Sigmoid colon (tissue), 7 donors: ENCODE data around the gene FAM110C. TPM values are rescaled to one million over a fixed set of nuclear protein-coding genes. Genes with fewer than 3 reads are reported as not detected.

ENCODE experiments used
- DNase-seq: peaks from one replicate; pipeline ENCODE4 v3.0.0-alpha.2; 2019
- H3K27ac ChIP-seq, 4 donors: fragments of 200-600 bp; sonication (generic); one replicate each; pipeline ENCODE4 v1.5.1; 2016 to 2019; ENCODE audit warnings: mild to moderate bottlenecking in 1 of 4
- H3K27me3 ChIP-seq, 3 donors: fragments of 200-600 bp; sonication (generic); one replicate each; pipeline ENCODE4 v1.5.1; 2019; ENCODE audit warnings: mild to moderate bottlenecking in 1 of 3
- H3K36me3 ChIP-seq, 4 donors: fragments of 200-600 bp; sonication (generic); one replicate each; pipeline ENCODE4 v1.5.1; 2016 to 2019
- H3K4me1 ChIP-seq, 4 donors: fragments of 200-600 bp; sonication (generic); one replicate each; pipeline ENCODE4 v1.5.1; 2017 to 2019
- H3K4me3 ChIP-seq, 4 donors: fragments of 200-600 bp; sonication (generic); one replicate each; pipeline ENCODE4 v1.5.1; 2017 to 2019; ENCODE audit warnings: mild to moderate bottlenecking in 2 of 4, moderate library complexity in 1 of 4
- H3K9me3 ChIP-seq, 4 donors: fragments of 200-600 bp in 3 of 4; sonication (generic) in 3 of 4; one replicate each; pipeline versions ENCODE4 v1.5.1 to v1.6.1; 2013 to 2019
- EP300 ChIP-seq, 4 donors: sonication (generic); formaldehyde crosslinking; IDR thresholded peaks; one replicate each; pipeline ENCODE4 v1.6.1; 2017; ENCODE audit warnings: antibody characterized with exemption in 4 of 4
- POLR2A ChIP-seq, 2 donors: fragments of 450-650 bp; IDR thresholded peaks; one replicate each; pipeline ENCODE4 v1.6.1; 2016; ENCODE audit warnings: antibody characterized with exemption in 2 of 2, mild to moderate bottlenecking in 2 of 2, moderate library complexity in 2 of 2
- POLR2AphosphoS5 ChIP-seq, 4 donors: sonication (generic); formaldehyde crosslinking; IDR thresholded peaks; one replicate each; pipeline ENCODE4 v1.6.1; 2017; ENCODE audit warnings: antibody characterized with exemption in 4 of 4
- WGBS, 2 donors: extraction: QIAGEN DNeasy Blood & Tissue Kit; methylation state at CpG; one replicate each; pipeline ENCODE4 v1.1.7; 2013; 5-methylcytosine and 5-hydroxymethylcytosine counted together
- intact Hi-C: fragments of 100-400 bp; cut with DNase I; formaldehyde crosslinking; loops from one replicate; pipeline ENCODE4 v1.15.1; 2023
- polyA plus RNA-seq, 3 donors: library from polyadenylated mRNA; stranded (reverse); fragments of 200-250 nt; gene quantifications; one replicate each; pipeline ENCODE4 v1.2.3, GENCODE V29; 2013
- total RNA-seq, 4 donors: library from RNA; depleted of rRNA; stranded (reverse); fragments of >200 nt; gene quantifications; one replicate each; pipeline ENCODE4 v1.1.0, GENCODE V29; 2016
- TF ChIP-seq, protein P1 (sequence below), 4 experiments: fragments of 450-650 bp in 3 of 4; fragments of 200-600 bp in 1 of 4; IDR thresholded peaks; one replicate each; pipeline ENCODE4 v1.5.1; 2016 to 2019; ENCODE audit warnings: antibody characterized with exemption in 4 of 4, mild to moderate bottlenecking in 3 of 4, moderate library complexity in 2 of 4
- donor health status: healthy with polysubstance abuse.
- donor health status: Bipolar disorder and iron deficiency.
- donor health status: healthy.

Gene FAM110C
- total and polyA plus RNA-seq, 7 donors = 0.16 to 24.6 (median 10.1) TPM; not detected in 2

- intact Hi-C loops = no loop called here
- H3K9me3 ChIP-seq = no peaks in the 10 kb centered on the region
- no peaks in the 10 kb centered on the region for H3K36me3 ChIP-seq
- DNase-seq = no peak
- peak overlapping the region in 2 of 4 donors; percentile 32 to 78 for H3K27ac ChIP-seq
- 2 to 4% methylated on average over 76 of the region's 76 CpGs for WGBS, 2 donors
- H3K27me3 ChIP-seq = peaks cover 19 to 50% (median 38%) of the 10 kb centered on the region in 3 donors
- peak overlapping the region in 3 of 4 donors; percentile 40 to 58 (median 52) for H3K4me3 ChIP-seq
- TF ChIP-seq, protein P1, sequence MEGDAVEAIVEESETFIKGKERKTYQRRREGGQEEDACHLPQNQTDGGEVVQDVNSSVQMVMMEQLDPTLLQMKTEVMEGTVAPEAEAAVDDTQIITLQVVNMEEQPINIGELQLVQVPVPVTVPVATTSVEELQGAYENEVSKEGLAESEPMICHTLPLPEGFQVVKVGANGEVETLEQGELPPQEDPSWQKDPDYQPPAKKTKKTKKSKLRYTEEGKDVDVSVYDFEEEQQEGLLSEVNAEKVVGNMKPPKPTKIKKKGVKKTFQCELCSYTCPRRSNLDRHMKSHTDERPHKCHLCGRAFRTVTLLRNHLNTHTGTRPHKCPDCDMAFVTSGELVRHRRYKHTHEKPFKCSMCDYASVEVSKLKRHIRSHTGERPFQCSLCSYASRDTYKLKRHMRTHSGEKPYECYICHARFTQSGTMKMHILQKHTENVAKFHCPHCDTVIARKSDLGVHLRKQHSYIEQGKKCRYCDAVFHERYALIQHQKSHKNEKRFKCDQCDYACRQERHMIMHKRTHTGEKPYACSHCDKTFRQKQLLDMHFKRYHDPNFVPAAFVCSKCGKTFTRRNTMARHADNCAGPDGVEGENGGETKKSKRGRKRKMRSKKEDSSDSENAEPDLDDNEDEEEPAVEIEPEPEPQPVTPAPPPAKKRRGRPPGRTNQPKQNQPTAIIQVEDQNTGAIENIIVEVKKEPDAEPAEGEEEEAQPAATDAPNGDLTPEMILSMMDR (IDR thresholded peaks at IDR 0.05) = no peak
- no peak for TF ChIP-seq POLR2A (IDR thresholded peaks at IDR 0.05)
- TF ChIP-seq EP300 (IDR thresholded peaks at IDR 0.05) = no peak
- TF ChIP-seq POLR2AphosphoS5 (IDR thresholded peaks at IDR 0.05) = no peak
- H3K4me1 ChIP-seq = peaks cover 0 to 25% (median 24%) of the 10 kb centered on the region in 4 donors
These were observed 769 bp downstream of the FAM110C start for GRCh38 chr2:45342-46130.

DNA sequence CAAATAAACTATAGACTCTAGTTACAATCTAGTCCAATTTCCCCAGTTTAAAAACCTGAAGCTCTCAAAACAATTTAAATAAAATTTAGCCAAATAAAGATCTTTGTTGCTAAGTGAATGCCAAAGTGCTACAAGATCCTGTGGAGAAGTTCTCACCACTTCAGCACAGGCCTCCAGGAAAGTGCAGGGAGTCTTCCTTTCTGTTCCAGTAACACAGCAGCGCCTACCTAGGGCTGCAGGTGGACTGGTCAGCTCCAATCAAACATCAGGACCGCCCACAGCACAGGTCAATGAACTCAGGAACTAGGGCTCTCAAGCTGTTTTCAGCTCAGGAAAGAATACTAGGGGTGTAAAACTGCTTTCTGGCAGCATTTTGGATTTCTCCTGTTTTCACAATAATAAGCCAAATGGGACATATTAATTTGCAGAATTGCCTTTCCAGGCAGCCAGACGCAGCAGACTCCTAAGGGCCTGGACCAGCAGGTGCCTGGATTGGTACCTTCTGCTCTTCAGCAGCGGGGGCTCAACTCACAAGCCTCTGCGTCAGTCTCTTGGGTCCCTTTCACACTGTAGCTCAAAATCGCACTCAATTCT is 1.5 kb downstream of the FAM110C start:
- DNase-seq = no peak
- peaks cover 0 to 25% (median 24%) of the 10 kb centered on the region in 4 donors for H3K4me1 ChIP-seq
- intact Hi-C loops = no loop called here
- no peaks in the 10 kb centered on the region for H3K9me3 ChIP-seq
- 6 to 29% methylated on average over 6 of the region's 6 CpGs for WGBS, 2 donors
- H3K36me3 ChIP-seq = no peaks in the 10 kb centered on the region
- TF ChIP-seq POLR2A (IDR thresholded peaks at IDR 0.05) = peak in 1 of 2 donors; percentile 55
- TF ChIP-seq, protein P1 (IDR thresholded peaks at IDR 0.05) = no peak
- peak overlapping the region in 1 of 4 donors; percentile 32 for H3K27ac ChIP-seq
- H3K27me3 ChIP-seq = peaks cover 19 to 50% (median 38%) of the 10 kb centered on the region in 3 donors
- peak overlapping the region in 2 of 4 donors; percentile 40 to 58 for H3K4me3 ChIP-seq

GRCh38 chr2:42788-43187 is 3.5 kb downstream of the FAM110C start:
- DNase-seq = no peak
- no peaks in the 10 kb centered on the region for H3K9me3 ChIP-seq
- TF ChIP-seq, protein P1 (IDR thresholded peaks at IDR 0.05) = no peak
- TF ChIP-seq EP300 (IDR thresholded peaks at IDR 0.05) (no peak), POLR2A (IDR thresholded peaks at IDR 0.05) (no peak), POLR2AphosphoS5 (IDR thresholded peaks at IDR 0.05) (no peak)
- H3K36me3 ChIP-seq = no peaks in the 10 kb centered on the region
- intact Hi-C loops = no loop called here
- 14 to 54% methylated on average over 5 of the region's 5 CpGs for WGBS, 2 donors
- H3K4me3 ChIP-seq = no peak overlapping the region
- H3K27me3 ChIP-seq = peaks cover 19 to 51% (median 30%) of the 10 kb centered on the region in 3 donors
- peaks cover 0 to 25% (median 24%) of the 10 kb centered on the region in 4 donors for H3K4me1 ChIP-seq
- no peak overlapping the region for H3K27ac ChIP-seq

- no peak overlapping the region for H3K27ac ChIP-seq
- no peaks in the 10 kb centered on the region for H3K9me3 ChIP-seq
- peaks cover 4 to 28% (median 11%) of the 10 kb centered on the region in 3 donors for H3K27me3 ChIP-seq
- no peak for TF ChIP-seq EP300 (IDR thresholded peaks at IDR 0.05)
- TF ChIP-seq POLR2A (IDR thresholded peaks at IDR 0.05) = no peak
- TF ChIP-seq POLR2AphosphoS5 (IDR thresholded peaks at IDR 0.05) = no peak
- TF ChIP-seq, protein P1 (IDR thresholded peaks at IDR 0.05) = no peak
- peaks cover 0 to 5% (median 4%) of the 10 kb centered on the region in 4 donors for H3K4me1 ChIP-seq
- DNase-seq = no peak
- no peak overlapping the region for H3K4me3 ChIP-seq
- intact Hi-C loops = no loop called here
- 68 to 84% methylated on average over 4 of the region's 4 CpGs for WGBS, 2 donors
- no peaks in the 10 kb centered on the region for H3K36me3 ChIP-seq
These were observed 5.8 kb downstream of the FAM110C start for GRCh38 chr2:40465-40864.
